KOPT-K1 (cell line): ENCODE results near the gene SYF2.
"Not testable (repeated sequence)": the region's sequence is repeated elsewhere in the genome, so short reads cannot be mapped to it uniquely, and the experiment has no call there.

Experiments used
- H3K27ac ChIP-seq: fragments of 200-600 bp; sonication (generic); 2 replicates; pipeline ENCODE4 v1.5.1; 2016; ENCODE audit warnings: antibody characterized with exemption, mild to moderate bottlenecking, low read depth, low read length; ENCODE audit not compliant: poor library complexity, severe bottlenecking
- H3K36me3 ChIP-seq: fragments of 200-600 bp; sonication (generic); 2 replicates; pipeline ENCODE4 v1.5.1; 2017; ENCODE audit warnings: antibody characterized with exemption, mild to moderate bottlenecking, low read length, moderate library complexity; ENCODE audit not compliant: insufficient read depth
- H3K9me3 ChIP-seq: fragments of 200-600 bp; sonication (generic); 2 replicates; pipeline ENCODE4 v1.5.1; 2017; ENCODE audit warnings: antibody characterized with exemption, low read length, mild to moderate bottlenecking; ENCODE audit not compliant: insufficient read depth, poor library complexity, severe bottlenecking

SYF2 gene

DNA sequence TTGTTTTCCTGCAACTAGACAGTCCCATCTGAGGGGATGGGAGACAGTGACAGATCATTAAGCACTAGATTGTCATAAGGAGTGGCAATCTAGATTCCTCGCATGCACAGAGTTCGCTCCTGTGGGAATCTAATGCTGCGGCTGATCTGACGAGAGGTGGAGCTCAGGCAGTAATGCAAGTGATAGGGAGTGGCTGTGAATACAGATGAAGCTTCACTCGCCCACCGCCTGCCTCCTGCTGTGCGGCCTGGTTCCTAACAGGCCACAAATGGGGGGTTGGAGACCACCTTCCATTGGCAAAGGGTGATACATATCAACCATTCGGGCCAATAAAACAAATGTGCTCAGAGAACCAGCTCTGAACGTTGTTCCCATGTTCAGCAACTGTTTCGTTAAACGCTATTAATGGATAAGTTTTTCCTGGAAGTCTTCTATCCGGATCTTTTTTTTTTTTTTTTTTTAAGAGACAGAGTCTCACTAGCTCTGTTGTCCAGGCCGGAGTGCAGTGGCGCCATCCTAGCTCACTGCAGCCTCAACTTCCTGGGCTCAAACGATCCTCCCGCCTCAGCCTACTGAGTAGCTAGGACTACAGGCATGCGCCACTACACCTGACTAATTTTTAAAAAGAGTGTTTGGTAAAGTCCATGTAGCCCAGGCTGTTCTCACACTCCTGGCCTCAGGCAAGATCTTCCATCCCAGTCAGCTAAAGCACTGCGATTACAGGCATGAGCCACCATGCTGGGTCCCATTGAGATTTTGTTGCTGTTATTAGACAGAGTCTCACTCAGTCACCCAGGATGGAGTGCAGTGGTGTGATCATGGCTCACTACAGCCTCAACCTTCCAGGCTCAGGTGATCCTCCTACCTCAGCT lies 23.6 kb upstream of the SYF2 start:
- no peaks in the 10 kb centered on the region for H3K9me3 ChIP-seq
- H3K36me3 ChIP-seq = no peaks in the 10 kb centered on the region
- no peak overlapping the region for H3K27ac ChIP-seq

GRCh38 chr1:25253911-25254310 lies 21.6 kb upstream of the SYF2 start:
- Histone ChIP-seq H3K27ac (no peak overlapping the region), H3K9me3 (no peaks in the 10 kb centered on the region), H3K36me3 (no peaks in the 10 kb centered on the region)

- peak overlapping the region; percentile 92 for H3K27ac ChIP-seq
These were observed 15.8 kb upstream of the SYF2 start for GRCh38 chr1:25247829-25248754.

DNA sequence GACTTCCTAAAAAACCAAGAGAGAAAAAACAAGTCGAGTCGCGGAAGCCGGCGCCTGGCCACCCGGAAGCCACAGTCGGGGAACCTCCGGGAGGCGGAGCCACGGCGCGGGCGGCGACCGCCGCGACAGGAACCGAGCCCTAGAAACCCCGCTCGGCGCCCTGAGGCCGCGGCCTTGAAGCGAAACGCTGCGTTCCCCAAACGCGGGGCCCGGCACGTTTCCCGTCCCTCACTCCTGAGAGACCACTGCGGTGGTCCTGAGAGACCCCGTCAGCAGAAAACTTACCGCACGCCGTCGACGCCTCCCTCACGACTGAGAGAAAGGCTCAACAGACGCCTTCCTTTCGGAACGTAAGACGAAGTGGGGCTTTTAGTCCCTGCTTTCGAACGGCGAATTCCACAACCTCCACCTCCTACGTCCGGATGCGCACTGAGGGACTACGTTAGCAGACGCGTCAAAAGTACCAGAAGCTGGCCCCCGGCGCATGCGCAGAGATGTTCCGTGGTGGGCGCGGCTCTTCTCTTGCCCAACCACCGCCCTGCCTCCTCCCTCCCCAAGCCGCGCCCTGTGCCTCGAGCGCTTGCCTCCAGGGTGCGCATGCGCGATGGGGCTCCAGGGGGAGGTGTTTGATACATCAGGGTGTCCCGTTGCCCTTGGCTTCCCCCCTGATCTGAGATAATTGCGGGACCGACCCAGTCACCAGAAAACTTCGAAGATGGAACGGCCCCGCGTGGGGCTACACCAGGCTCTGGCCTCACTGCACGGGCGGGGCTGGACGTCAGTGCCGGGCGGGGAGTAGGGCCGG lies 14.9 kb upstream of the SYF2 start, which contains the start of gene RSRP1:
RSRP1 (minus strand) TSS at position 431 of the 805 bp plus-strand sequence. CDS start 491 bp downstream, outside the sequence.
- Histone ChIP-seq H3K9me3 (no peaks in the 10 kb centered on the region), H3K27ac (peak within 1 kb of the TSS; percentile 92)

More at GRCh38 chr1:25247829-25248754, 15.8 kb upstream of the SYF2 start:
- Histone ChIP-seq H3K9me3 (no peaks in the 10 kb centered on the region), H3K36me3 (peaks cover 29% of the 10 kb centered on the region)

DNA sequence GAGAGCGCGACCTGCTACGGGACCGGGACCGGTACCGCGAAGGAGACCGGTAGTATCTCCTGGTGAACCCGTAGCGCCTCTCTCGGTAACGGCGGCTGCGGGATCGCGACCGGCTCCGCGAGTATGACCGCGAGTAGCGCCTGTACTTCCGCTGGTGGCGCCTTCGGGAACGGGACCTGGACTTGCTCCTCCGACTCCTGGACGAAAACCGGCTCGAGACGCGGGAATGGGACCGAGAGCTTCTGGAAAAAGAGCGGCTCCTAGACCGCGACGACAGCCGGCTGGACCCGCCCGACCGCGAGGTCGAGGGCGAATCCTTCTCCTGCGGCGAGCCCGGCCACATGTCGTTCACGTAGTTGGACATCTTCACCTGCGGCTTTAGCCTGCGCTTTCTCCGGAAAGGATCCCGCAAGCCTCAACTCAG lies 14.3 kb upstream of the SYF2 start:
- H3K9me3 ChIP-seq = no peaks in the 10 kb centered on the region
- H3K27ac ChIP-seq = peak overlapping the region; percentile 92
- H3K36me3 ChIP-seq = peaks cover 43% of the 10 kb centered on the region

More for the DNA sequence above, 14.9 kb upstream of the SYF2 start, which contains the start of gene RSRP1:
- peaks cover 37% of the 10 kb centered on the region for H3K36me3 ChIP-seq

GRCh38 chr1:25245809-25246599 lies 13.7 kb upstream of the SYF2 start:
- Histone ChIP-seq H3K27ac (peak overlapping the region; percentile 92), H3K9me3 (no peaks in the 10 kb centered on the region), H3K36me3 (peaks cover 49% of the 10 kb centered on the region)

DNA sequence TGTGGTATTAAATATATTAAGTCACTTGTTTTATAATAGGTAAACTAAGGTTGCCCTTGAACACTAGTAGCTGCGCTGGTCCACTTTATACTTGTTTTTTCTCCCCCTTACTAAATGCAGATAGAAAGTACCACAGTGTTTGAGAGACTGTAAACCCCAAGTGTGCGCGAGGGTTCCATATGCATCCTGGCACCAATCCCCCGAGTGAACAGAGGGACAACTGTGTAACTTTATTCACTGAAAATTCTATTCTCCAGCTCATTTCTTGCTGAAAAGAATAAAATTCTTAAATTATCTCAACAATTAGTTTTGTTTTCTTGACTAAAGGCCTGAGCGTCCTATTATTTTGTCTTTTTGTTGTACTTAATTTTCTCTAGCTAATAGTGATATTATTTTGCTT lies 13.1 kb upstream of the SYF2 start:
- H3K36me3 ChIP-seq = peaks cover 56% of the 10 kb centered on the region
- H3K27ac ChIP-seq = no peak overlapping the region
- H3K9me3 ChIP-seq = no peaks in the 10 kb centered on the region

DNA sequence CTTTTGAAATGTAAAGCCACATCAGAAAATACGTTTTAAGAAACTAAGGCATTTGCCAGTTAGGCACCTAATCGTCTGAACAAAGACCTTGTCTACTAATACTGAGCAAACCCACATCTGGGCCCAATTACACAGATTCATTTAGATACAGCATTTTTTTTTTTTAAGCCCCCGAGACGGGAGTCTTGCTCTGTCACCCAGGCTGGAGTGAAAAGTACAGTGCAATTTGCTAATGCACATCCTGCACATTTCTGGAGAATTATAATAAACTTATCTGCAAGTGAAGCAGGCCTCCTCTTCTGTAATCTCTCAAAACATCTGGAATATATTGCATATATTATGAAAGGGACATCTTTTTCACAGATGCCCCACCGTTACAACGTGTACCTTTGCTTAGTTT lies 11.6 kb upstream of the SYF2 start:
- no peaks in the 10 kb centered on the region for H3K9me3 ChIP-seq
- H3K36me3 ChIP-seq = peaks cover 69% of the 10 kb centered on the region
- H3K27ac ChIP-seq = no peak overlapping the region

- Histone ChIP-seq H3K9me3 (no peaks in the 10 kb centered on the region), H3K27ac (peak overlapping the region; percentile 43), H3K36me3 (peaks cover 61% of the 10 kb centered on the region)
These were observed 7.6 kb upstream of the SYF2 start for GRCh38 chr1:25239681-25240541.

GRCh38 chr1:25238046-25238445 lies 5.7 kb upstream of the SYF2 start:
- peaks cover 42% of the 10 kb centered on the region for H3K36me3 ChIP-seq
- no peaks in the 10 kb centered on the region for H3K9me3 ChIP-seq
- H3K27ac ChIP-seq = no peak overlapping the region

DNA sequence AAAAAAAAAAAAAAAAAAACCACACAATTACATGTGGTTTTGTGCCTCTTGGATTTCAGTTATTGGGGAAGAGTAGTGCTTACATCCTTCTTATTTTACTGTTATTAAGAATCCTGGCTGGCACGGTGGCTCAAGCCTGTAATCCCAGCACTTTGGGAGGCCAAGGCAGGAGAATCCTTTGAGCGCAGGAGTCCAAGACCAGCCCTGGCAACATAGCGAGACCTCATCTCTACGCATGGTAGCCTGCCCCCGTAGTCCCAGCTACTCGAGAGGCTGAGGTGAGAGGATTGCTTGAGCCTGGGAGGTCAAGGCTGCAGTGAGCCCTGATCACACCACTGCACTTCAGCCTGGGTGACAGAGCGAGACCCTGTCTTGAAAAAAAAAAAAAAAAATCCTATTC lies 4.0 kb upstream of the SYF2 start:
- not testable (repeated sequence) for H3K27ac ChIP-seq, H3K9me3 ChIP-seq
- H3K36me3 ChIP-seq = peaks cover 26% of the 10 kb centered on the region

DNA sequence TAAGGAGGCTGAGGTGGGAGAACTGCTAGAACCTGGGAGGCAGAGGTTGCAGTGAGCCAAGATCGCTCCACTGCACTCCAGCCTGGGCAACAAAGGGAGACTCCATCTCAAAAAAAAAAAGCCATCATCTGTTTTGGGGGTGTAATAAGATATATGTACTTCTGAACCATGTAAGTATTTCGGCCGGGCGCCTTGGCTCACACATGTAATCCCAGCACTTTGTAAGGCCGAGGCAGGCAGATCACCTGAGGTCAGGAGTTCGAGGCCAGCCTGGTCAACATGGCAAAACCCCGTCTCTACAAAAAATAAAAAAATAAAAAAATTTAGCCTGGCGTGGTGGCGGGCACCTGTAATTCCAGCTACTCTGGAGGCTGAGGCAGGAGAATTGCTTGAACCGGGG lies 3.1 kb upstream of the SYF2 start:
- not testable (repeated sequence) for H3K9me3 ChIP-seq, H3K27ac ChIP-seq

More for the DNA sequence above, 3.1 kb upstream of the SYF2 start:
- peaks cover 26% of the 10 kb centered on the region for H3K36me3 ChIP-seq
